HG03159 (cell line): ENCODE measurements around the gene TOLLIP.
A peak's percentile ranks its signal among the peaks of the same experiment; 100 is the strongest.
"Not testable (repeated sequence)": the region's sequence is repeated elsewhere in the genome, so short reads cannot be mapped to it uniquely, and the experiment has no call there.

ENCODE experiments used
- ATAC-seq: cut with Tn5 transposase; IDR thresholded peaks from one replicate; pipeline ENCODE4 v1.9.1; 2021; ENCODE audit warnings: mild to moderate bottlenecking, moderate library complexity; ENCODE audit not compliant: unreplicated experiment

Gene TOLLIP

DNA sequence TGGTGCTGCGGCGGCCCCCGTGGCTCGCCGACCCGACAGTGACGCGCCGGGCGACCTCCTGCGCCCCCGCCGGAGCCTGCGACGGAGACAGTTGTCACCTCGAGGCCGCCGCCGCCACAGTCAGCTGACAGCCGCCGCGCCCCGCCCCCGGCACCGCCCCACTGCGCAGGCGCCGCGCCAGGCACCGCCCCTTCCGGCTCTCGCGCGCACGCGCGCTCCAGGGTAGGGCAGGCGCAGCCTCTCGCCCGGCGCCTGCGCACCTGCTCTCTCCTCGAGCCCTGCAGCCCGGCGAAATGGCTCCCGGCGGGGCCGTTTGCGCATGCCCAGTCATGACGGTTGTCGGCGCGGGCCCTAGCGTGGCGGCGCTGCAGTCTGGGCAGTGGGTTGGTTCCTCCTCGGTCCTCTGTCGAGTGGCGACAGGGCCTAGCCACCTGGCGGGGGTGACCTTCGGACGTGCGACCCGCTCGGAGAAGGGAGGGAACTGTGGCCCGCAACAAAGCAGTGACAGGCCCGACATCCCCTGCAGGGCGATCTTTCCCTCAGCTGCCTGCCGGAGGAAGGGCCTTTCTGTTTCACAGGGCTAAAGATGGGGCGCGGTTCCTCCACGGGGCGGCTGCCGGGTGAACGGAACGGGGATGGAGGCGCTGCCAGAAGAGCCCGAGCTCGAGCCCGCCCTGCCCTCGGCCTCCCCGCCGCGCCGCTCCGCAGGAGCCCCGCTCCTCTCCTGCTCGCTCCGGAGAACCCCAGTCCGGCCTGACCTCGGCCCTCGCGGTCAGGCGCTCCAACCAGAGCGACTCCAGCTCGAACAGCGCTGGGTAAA is at the start of gene TOLLIP:
TSS of gene TOLLIP (minus strand) at position 135 of the 820 bp plus-strand sequence. CDS start at position 1, 134 bp downstream.
- peak; percentile 76 for ATAC-seq

DNA sequence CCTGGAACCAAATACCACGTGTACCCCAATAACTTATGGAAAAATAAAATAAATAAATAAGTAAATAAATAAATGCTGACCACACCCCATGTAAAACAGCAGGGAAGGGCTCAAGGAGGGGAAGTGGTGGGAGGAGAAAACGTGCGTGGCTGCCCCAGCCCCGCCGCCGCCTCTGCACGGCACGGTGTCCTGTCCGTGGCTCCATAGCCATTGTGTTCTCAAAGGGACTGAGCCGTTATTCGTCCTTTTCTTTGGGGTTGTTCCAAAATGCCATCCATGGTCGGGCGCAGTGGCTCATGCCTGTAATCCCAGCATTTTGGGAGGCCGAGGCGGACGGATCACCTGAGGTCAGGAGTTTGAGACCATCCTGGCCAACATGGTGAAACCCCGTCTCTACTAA is 49.5 kb upstream of the TOLLIP start:
- not testable (repeated sequence) for ATAC-seq

DNA sequence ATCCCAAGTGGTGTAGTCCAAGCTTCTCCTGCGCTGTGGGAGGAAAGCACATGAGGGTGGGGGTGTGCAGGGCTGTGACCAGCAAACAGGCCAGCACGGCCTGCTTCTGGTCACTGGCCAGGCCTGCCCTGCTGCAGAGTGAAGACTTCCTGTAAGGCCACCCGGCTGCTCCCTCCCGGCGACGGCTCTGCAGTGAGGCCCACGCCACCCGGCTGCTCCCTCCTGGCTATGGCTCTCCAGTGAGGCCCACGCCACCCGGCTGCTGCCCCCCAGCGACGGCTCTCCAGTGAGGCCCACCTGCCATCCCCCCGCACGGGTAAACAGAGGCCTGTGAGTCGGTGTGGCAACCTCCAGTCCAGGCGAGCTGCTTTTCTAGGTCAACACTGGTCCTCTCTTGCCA is 48.9 kb upstream of the TOLLIP start:
- ATAC-seq = no peak

DNA sequence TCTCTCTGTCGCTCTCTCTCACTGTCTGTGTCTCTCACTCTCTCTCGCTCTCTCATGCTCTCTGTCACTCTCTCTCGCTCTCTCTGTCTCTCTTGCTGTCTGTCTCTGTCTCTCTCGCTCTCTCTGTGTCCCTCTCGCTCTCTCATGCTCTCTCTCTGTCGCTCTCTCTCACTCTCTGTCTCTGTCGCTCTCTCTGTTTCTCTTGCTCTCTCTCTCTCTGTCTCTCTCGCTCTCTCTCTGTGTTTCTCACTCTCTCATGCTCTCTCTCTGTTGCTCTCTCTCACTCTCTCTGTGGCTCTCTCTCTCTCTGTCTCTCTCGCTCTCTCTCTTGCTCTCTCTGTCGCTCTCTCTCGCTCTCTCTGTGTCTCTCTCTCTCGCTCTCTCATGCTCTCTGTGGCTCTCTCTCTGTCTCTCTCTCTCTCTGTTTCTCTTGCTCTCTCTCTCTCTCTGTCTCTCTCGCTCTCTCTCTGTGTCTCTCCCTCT is 47.1 kb upstream of the TOLLIP start:
- ATAC-seq = no peak

DNA sequence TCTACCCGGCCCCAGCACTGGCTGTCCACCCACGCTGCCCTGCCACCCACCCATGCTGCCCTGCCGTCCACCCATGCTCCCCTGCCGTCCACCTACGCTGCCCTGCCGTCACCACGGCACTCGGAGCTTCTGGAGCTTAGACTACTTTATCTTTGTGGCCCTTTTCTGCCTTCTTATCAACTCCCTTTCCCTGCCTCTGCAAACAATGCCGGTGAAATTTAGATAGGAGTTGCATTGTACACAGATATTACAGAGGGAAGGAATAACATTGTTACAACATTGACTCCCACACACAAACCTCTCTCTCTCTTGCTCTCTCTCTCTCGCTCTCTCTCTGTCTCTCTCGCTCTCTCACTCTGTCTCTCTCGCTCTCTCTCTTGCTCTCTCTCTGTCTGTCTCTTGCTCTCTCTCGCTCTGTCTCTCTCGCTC is 46.6 kb upstream of the TOLLIP start:
- ATAC-seq = no peak

DNA sequence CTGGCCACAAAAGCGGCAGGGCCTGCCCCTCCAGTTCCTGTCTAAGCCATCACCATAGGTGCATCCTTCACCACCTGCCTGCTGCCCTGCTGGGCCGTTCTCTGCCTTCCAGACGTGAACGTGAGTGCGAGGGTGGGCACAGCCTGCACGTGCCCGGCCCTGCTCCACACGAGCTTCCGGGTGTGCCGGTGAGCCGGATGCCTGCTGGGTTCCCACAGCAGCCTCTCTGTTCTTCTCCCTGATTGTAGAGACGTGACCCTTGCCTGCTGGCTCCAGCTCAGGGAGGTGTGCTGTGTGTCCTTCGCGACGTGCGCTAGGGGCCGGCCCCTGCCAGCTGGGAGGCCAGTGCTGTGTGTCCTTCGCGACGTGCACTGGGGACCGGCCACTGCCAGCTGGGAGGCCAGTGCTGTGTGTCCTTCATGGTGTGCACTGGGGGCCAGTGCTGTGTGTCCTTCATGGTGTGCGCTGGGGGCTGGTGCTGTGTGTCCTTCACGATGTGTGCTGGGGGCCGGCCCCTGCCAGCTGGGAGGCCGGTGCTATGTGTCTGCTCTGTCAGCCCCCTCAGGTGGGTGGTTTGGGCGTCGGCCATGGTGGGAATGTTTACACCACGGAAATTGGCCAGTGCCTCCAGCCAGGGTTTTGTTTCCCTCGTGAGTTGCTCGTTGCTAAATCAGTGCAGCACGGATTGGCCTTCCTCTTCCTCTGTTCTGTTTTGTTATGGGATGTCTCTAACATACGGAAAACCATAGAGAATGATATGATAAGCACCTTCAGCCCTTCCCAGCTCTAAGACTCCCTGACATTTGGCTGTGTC is 44.9 kb upstream of the TOLLIP start:
- ATAC-seq = no peak

DNA sequence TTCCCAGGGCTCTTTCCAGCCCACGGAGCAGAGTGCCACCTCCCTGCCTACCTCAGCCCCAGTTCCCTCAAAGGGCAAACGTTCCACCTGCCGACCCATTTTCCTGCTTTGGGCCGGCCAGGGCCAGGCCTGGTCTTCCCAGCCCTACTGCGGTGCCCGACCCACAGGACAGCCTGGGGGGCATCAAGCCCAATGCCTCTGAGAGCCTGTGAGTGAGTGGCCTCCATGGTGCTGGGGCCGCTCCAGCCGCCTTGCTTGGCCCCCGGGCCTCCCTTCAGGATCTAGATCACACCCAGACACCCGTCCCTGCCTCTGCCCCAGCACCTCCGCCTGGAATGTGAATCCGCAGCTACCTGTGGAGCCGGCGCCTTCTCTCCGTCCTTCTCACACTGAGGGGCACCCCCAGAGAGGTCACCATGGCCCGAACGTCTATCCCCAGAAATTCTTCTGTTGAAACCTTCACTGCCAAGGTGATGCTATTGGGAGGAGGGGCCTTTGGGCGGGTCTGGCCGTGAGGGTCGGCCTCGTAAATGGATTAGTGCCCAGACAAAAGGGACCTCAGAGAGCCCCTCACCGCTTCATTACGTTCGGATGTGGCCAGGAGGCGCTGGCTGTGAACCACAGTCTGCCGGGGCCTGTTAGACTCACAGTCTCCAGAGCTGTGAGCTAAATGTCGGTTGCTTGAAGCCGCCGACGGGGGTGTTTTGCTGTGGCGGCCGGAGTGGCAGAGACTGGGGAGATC is 44.1 kb upstream of the TOLLIP start:
- ATAC-seq = no peak

DNA sequence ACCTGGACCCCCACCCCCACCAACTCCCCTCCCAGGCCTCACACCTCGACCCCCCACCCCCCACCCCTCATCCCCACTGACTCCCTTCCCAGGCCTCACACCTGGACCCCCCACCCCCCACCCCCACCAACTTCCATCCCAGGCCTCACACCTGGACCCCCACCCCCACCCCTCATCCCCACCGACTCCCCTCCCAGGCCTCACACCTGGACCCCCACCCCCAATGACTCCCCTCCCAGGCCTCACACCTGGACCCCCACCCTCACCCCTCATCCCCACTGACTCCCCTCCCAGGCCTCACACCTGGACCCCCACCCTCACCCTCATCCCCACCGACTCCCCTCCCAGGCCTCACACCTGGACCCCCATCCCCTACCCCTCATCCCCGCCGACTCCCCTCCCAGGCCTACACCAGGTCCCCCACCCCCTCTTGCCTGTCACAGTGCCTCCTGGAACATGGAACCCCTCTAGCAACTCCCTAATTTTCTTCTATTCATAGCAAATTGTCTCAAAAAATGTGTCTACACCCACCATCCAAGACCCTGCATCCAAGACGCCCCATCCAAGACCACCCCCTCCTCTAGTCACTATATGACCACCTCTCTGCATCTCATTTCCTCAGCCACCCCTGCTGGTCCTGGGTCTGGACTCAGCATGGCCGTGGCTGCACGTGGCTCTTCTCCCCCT is 43.4 kb upstream of the TOLLIP start:
- ATAC-seq = no peak

DNA sequence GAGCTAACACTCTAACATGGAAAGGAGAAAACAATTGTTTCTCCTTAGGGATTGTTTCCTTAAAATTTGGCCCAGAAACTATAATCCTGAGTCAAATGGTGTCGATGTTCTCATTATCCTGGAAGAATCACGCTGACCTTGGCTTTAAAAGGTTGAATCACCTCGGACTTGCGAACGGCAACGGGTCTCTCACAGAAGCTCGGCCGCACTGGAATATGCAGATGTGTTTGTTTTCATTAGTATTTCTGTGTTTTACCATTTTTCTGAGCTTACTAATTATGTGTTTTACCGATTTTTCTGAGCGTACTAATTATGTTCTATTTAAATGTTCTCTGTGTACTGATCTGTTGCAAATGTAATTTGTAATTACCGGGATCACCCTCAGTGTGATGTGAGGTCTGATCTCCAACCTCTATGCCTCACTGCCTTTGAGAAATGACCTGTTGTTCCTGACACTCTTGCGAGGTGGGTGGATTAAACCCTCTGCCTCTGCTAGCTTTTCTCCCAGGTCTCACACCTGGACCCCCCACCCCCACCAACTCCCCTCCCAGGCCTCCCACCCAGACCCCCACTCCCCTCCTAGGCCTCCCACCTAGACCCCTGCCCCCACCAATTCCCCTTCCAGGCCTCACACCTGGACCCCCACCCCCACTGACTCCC is 42.0 kb upstream of the TOLLIP start:
- ATAC-seq = no peak

DNA sequence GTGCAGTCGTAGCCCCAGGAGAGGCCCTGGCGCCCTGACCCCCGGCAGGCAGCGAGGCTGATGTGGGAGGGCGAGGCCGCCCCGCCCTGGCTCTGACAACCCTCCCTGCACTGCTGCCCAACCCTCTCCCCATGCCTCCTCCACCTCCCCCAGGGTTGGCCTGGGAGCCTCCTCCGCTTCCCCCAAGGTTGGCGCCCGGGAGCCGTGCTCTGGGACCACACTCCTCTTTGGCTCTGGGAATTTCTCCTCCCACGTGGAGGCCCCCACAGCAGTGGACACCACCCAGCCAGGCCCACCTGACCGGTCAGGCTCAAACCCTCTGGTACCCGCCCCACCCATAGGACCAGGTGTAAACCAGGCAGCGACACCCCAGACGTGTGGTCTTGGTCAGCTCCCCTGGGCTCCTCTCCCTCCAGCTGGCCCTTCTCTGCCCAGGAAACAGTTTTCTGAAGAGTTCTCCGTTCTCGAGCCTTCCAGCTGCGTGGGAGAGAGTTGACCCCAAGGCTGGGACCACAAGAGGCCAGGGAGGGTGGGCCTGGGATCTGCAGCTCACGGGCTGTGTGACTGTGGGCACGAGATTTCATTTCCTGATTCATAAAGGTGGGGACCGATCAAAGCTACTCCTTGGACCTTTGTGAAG is 40.8 kb upstream of the TOLLIP start:
- ATAC-seq = no peak

DNA sequence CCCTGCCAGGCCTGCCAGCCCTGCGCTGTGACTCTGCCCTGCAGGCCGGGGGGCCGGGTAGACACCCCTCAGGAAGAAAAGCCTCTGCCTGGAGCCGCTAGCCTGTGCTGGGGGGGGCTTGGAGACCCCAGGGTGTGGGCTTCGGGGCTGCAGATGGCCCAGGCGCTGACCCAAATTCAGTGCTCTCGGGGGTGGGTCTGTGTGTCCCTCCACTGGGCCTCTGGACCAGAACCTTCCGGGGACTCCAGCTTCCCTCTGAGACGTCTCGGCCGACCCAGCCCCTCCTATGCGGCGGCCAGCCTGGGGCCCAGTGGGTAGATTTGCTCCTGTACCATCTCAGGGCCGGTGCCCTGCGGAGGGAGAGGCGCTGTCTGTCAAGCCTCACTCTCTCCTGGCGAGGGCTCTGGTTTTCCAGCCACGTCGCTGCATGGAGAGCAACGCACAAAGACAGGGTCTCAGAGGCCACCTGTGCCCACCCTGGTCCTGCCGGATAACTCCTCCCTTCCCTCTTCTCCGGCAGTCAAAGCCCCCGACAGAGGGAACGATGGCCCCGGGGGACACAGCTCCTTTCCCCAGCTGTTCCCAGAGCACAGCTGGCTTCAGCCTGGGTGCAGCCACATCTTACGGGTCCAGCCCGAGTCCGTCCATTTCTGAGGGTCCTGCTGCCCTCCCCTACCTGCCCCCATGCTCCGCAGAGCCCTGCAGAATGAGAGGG is 40.1 kb upstream of the TOLLIP start:
- no peak for ATAC-seq

DNA sequence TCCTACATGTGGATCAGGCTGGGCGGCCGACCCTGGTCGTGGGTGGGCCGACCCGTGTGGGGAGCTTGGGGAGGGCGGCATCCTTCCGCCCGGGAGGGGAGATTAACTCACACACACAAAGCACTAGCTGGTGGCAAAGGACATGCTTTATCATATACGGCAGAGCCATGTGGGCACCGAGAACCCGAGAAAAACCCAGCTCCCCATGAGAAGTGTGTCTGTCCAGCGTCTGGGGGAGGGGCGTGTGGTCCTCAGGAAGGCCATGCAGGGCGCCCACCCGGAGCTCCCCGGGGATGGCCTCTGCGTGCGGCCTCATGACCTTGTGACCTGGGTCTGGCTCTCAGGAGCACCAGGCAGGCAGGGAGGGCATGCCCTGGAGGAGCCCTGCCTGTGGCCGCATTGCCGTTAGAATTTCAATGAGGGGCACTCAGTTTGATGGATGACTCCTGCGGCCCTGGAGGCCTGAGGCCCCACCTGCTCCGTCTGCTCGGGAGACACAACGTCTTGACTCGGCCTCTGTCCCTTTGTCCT is 39.4 kb upstream of the TOLLIP start:
- no peak for ATAC-seq

DNA sequence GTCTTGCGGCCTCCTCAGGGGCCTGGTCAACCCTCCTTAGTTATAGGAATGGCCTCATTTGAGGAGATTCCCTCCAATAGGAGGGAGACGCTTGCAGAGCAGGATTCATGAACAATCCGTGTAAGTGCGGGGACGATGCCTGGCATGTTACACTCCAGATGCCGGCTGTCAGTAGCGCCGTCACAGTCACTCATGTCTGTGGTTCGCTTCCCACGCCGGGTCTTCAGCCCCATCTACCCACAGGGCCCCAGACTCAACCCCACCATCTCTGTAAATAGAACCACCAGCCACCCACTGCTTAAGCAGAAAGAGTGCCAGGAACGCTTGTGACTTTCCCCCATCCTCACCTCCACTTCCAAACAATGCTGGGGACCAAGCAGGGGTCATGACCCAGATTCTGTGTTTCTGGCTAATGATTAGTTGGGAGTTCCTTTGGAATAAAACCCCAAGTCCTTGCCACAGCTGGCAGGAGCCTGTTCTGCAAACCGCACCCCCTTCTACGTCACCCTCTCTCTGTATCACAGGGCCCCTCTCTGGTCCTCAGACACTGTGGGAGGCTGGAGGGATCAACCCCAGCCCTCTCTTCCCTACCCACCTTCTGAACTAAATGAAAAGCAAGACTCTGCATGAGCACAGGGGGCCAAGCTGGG is 38.8 kb upstream of the TOLLIP start:
- no peak for ATAC-seq

DNA sequence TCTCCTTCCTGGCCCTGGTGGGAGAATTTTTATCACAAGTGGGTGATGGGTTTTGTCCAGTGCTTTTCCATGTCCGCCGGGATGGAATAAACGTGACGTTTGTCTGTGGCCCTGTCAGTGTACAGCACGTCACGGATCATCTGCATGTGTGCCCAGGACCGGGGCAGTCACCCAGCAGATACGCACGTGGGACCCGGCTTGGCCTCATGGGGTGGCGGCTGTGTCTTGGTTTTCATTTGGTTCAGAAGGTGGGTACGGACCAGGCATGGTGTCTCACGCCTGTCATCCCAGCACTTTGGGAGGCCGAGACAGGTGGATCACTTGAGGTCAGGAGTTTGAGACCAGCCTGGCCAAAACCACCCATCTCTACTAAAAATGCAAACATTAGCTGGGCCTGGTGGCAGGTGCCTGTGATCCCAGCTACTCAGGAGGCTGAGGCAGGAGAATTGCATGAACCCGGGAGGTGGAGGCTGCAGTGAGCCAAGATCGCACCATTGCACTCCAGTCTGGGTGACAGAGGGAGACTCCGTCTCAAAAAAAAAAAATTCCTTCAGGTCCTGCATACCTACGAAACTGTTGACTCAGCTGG is 38.1 kb upstream of the TOLLIP start:
- ATAC-seq = not testable (repeated sequence)

DNA sequence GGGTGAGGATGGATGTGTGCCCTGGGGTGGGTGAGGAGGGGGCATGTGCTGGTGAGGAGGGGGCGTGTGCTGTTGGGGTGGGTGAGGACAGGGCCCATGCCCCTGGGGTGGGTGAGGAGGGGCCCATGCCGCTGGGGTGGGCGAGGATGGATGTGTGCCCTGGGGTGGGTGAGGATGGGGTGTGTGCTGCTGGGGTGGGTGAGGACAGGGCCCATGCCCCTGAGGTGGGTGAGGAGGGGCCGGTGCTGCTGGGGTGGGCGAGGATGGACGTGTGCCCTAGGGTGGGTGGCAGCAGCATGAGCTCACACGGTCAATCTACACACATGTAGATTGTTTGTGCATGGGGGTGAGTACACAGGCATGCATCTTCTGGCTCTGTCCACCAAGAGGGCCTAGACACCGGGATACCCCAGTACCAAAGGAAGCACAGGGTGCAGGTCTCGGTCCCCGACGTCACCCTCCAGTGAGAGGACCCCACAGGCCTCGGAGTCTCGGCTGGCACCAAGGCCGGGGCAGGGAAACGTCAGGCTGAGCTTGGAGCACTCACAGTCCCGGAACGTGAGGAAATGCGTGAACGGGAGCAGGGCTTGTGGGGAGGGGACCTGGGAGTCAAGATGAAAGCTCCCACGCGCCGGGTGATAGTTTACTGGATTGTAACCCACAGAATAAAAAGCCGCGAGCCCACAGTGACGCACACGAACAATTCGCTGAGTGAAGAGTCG is 37.4 kb upstream of the TOLLIP start:
- no peak for ATAC-seq

DNA sequence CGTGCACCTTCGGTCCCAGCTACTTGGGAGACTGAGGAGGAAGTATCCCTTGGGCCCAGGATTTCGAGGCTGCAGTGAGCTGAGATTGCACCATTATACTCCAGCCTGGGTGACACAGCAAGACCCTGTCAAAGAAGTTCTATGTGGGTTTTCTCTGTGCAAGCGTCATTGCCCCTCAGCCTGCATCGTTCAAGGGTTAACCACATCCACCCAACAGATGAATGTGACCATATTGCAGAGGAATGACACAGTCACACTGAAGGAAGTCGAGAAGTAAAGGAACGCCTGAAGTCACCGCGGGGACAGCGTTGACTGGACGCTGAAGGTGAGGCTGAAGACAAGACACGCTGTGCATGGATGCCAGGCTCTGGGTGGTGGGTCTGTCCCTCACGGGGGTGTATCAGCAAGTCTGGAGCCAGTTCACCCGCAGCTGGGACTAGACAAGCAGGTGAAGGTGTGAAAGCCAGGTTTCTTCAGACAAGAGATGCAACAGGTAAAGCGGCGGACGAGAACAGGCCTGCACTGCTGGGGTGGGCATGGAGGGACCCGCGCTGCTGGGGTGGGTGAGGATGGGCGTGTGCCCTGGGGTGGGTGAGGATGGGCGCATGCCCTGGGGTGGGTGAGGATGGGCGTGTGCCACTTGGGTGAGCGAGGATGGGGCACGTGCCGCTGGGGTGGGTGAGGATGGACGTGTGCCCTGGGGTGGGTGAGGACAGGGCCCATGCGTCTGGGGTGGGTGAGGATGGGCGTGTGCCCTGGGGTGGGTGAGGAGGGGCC is 36.5 kb upstream of the TOLLIP start:
- ATAC-seq = no peak
